ENCODE results near the gene TP53I13.

Gene TP53I13

GRCh38 chr17:29615492-29616299 lies 47.2 kb downstream of the TP53I13 start:
- DNase-seq (ENCODE audit: low read depth in 2 of 2): peak; percentile 67 to 82

DNA sequence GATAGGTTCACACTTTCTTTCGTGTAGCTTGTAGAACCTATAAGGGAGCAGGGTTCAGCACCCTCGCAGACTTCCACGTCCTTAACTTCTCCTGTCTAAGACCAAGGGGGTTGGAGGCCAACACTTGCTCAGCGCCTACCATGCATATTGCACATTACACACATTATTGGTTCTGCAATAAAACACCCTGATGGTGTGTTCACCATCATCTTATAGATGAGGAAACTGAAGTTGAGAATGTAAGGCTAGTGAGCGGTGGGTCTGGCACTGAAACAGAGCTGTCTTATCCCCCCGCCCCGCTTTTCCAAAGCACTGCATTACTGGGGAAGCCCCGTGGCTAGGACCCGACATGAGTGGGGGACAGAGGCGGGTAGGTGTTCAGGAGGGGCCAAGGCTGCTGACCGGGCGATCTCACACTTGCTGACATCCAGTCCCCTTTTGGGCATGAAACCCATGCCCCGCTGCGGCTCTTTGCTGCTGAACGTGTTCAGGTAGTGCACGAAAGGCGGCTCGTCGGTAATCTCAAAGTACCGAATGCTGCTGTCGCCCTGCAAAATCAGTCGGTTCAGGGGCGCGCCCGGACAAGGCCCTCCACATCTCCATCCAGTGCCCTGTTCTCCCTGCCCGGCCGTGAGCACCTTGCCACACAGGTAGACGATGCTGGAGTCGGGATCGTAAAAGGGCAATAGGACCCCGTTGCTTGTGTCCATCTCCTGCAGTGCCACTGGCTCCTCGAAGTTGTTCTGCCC lies 48.0 kb downstream of the TP53I13 start:
- DNase-seq (ENCODE audit: low read depth in 2 of 2): no peak

- peak; percentile 67 to 85 for DNase-seq (ENCODE audit: low read depth in 2 of 2)
Measured at GRCh38 chr17:29617125-29617480, 48.6 kb downstream of the TP53I13 start.

DNA sequence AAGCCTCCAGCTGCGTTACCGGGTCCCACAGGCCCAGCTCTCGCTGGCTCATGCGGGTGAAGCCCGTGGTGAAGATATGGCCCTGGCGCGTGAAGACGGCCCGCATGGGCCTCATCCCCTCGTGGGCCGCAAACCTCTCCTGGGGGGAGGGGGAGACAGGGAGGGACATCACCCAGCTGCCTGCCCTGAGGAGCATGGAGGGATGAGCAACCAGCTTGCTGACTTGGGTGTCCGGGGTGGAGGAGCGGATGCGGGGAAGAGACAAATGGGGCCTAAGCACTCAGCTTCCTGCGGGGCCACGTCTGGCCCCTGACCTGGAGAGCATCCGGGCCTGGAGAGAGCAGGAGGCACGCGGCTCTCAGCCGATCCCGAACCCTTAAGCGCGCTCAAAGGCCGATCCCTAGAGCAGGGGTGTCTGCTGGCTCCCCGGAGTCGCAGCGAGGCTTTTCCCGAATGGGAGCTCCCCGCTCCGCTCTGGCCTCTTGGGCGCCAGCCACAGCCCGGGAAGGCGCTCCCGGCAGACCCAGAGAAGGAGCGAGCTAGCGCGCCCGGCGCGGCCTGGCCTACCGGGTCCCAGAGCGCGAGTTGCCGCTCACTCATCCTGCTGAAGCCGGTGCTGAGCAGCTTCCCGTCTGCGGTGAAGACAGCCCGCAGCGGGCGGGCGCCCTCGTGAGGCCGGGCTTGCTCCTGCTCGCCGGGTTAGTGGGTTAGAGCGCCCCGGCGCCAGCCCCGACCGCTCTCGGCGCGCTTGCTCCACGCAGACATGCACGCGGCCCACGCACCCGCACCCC lies 49.2 kb downstream of the TP53I13 start:
- peak; percentile 67 to 79 for DNase-seq (ENCODE audit: low read depth in 2 of 2)

- no peak for DNase-seq (ENCODE audit: low read depth in 2 of 2)
Measured at GRCh38 chr17:29618272-29619065, 50.0 kb downstream of the TP53I13 start.

DNA sequence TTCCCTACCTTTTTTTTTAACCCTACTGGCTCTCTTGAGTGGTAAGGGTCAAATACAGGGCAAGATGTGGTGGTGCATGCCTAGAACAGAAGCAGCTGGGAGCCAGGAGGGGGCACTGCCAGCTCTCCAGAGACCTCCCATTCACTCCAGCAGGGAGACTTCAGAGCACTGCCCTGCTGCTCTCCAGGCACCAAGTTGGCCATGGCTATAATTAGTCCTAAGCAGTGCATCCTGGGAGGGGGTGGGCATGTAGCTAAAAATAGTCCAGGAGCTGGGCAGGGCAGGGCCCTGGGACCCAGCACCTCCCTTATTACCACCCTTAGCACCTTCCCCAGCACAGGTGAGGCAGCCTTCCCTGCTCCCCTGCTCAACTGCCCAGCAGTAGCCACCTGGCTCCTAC lies 50.8 kb downstream of the TP53I13 start:
- no peak for DNase-seq (ENCODE audit: low read depth in 2 of 2)

GRCh38 chr17:29620271-29620670 lies 51.8 kb downstream of the TP53I13 start:
- DNase-seq (ENCODE audit: low read depth in 2 of 2): no peak

DNA sequence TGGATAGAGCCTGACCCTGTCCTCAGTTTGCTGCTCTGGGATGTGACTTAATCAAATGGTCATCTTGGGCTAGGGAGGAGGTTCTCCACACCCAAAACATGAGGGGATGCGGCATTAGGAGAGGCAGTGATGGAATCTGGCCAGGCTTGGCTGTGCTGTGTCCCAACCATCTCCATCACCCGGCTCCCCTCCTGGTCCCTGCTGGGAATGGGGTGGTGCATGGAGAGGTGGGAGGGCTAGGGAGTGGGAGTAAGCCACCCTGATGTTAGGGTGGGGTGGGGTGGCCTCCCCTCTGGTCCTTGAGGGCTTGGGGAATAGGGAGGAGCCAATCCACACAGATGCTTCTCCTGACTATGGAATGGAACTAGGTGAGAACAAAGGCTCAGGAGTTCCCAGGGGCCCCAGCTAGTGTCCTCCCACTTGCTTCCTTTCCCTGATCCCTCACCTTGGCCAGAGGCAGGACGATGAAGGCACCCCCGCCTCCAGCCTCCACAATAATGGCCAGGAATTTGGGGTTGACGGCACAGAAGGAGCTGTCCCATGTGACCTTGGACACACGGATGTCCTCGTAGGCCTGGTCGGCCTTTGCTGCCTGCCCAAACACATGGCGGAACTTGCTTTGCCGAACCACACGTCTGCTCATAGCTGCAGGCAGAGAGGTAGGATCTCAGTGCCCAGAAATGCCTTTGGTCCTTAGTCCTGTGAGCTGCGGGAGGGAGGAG lies 52.4 kb downstream of the TP53I13 start:
- no peak for DNase-seq (ENCODE audit: low read depth in 2 of 2)

DNA sequence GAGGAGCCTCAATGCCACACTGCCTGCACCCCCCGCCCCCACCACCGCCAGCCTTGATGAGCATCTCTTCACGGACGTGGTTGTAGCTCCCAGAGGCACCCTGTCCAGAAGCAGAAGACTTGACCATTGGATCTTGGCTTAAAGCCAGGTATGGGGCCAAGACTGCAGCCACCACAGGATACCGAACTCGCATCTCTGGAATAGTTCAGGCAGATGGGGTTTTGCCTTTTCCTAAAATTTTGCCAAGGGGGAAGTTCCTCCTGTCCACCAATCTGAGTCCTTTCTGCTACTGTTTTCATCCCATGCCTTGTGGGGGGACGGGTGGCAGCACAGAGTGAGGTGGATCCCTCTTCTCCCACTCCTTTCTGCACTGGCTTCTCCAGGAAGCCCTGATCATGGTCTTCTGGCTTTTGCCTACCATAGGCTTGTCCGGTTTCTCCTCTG lies 53.3 kb downstream of the TP53I13 start:
- no peak for DNase-seq (ENCODE audit: low read depth in 2 of 2)
